Stimulated activated naive CD8-positive, alpha-beta T cell treated with anti-CD3 and anti-CD28 coated beads, Interleukin-15, amount 100 ng/mL, for 72 hours (primary cell): Measurements from ENCODE around the gene SGCE.
"Not testable (repeated sequence)": the region's sequence is repeated elsewhere in the genome, so short reads cannot be mapped to it uniquely, and the experiment has no call there.

Source experiments
- ATAC-seq: fragments of 150-1000 bp; cut with Tn5 transposase; 2 replicates; pipeline ENCODE4 v1.10.0; 2021; ENCODE audit warnings: mild to moderate bottlenecking, moderate library complexity
- DNase-seq, 2 donors: peaks; one replicate each; pipeline ENCODE4 v3.0.0; 2021 to 2022
- H3K27ac Mint-ChIP-seq, 2 donors: one replicate each; pipeline ENCODE4 v1.8.0; 2022; ENCODE audit warnings: mild to moderate bottlenecking in 2 of 2, mixed read lengths in 2 of 2, moderate library complexity in 2 of 2
- H3K27me3 Mint-ChIP-seq: one replicate; pipeline ENCODE4 v1.8.0; 2022; ENCODE audit warnings: mixed read lengths
- H3K4me1 Mint-ChIP-seq: one replicate; pipeline ENCODE4 v1.8.0; 2022; ENCODE audit warnings: mild to moderate bottlenecking, mixed read lengths
- H3K4me3 Mint-ChIP-seq, 2 donors: one replicate each; pipeline ENCODE4 v1.8.0; 2022; ENCODE audit warnings: mild to moderate bottlenecking in 2 of 2, mixed read lengths in 2 of 2, moderate library complexity in 1 of 2
- H3K9me3 Mint-ChIP-seq, 2 donors: one replicate each; pipeline ENCODE4 v1.8.0; 2022; ENCODE audit warnings: mixed read lengths in 2 of 2

The SGCE gene, protein sequence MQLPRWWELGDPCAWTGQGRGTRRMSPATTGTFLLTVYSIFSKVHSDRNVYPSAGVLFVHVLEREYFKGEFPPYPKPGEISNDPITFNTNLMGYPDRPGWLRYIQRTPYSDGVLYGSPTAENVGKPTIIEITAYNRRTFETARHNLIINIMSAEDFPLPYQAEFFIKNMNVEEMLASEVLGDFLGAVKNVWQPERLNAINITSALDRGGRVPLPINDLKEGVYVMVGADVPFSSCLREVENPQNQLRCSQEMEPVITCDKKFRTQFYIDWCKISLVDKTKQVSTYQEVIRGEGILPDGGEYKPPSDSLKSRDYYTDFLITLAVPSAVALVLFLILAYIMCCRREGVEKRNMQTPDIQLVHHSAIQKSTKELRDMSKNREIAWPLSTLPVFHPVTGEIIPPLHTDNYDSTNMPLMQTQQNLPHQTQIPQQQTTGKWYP

DNA sequence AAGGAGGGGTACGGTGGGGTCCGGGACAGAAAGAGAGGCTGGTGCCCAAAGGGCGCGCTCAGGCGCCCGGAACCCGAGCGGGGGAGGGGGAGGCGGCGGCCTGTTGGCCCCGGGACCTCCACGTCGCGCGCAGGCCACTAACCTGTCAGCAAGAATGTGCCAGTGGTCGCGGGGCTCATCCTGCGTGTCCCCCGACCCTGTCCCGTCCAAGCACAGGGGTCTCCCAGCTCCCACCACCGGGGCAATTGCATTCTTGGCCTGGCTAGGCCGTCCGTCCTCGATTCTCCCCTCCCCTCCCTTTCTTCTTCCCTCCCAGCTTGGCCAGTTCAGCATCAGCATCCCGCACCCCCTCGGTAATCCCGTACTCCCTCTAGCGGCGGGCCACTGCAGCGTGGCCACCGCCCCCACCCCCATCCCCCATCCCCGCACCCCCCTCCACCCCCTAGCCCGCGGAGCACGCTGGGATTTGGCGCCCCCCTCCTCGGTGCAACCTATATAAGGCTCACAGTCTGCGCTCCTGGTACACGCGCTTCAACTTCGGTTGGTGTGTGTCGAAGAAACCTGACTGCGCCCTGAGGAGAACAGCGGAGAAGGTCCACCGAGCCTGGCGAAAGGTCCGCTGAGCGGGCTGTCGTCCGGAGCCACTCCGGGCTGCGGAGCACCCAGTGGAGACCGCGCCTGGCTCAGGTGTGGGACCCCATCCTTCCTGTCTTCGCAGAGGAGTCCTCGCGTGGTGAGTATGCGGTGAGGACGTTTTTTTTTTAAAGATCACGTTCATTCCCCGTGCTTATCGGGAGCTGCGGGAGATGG lies at the start of gene SGCE:
SGCE (minus strand) TSS at position 286 of the 810 bp plus-strand sequence; CDS start at position 251, 35 bp downstream.
- H3K27me3 Mint-ChIP-seq, result peaks cover 41% of the 10 kb centered on the region
- no peak within 1 kb of the TSS for H3K27ac Mint-ChIP-seq
- peak within 1 kb of the TSS; percentile 87 for H3K4me3 Mint-ChIP-seq
- H3K9me3 Mint-ChIP-seq, result no peaks in the 10 kb centered on the region
- ATAC-seq, result no peak
- H3K4me1 Mint-ChIP-seq, result peaks cover 25% of the 10 kb centered on the region
- DNase-seq, result peak; percentile 32 to 50

DNA sequence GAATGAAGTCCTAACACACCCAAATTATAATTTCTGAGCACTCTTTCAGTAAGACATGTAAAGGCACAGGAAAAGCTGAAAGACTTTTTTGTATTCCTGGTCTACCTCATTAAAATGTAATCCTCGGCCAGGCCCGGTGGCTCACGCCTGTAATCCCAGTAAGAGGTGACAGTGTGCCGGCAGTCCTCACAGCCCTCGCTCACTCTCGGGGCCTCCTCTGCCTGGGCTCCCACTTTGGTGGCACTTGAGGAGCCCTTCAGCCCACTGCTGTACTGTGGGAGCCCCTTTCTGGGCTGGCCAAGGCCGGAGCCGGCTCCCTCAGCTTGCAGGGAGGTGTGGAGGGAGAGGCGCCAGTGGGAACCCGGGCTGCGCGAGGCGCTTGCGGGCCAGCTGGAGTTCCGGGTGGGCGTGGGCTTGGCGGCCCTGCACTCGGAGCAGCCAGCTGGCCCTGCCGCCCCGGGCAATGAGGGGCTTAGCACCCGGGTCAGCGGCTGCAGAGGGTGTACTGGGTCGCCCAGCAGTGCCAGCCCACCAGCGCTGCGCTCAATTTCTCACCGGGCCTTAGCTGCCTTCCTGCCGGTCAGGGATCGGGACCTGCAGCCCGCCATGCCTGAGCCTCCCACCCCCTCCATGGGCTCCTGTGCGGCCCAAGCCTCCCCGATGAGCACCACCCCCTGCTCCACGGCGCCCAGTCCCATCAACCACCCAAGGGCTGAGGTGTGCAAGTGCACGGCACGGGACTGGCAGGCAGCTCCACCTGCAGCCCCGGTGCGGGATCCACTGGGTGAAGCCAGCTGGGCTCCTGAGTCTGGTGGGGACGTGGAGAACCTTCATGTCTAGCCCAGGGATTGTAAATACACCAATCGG lies 49.5 kb upstream of the SGCE start:
- H3K4me3 Mint-ChIP-seq, ATAC-seq, H3K27ac Mint-ChIP-seq, H3K9me3 Mint-ChIP-seq, DNase-seq, H3K4me1 Mint-ChIP-seq: not testable (repeated sequence)
- H3K27me3 Mint-ChIP-seq, result peaks cover 11% of the 10 kb centered on the region

DNA sequence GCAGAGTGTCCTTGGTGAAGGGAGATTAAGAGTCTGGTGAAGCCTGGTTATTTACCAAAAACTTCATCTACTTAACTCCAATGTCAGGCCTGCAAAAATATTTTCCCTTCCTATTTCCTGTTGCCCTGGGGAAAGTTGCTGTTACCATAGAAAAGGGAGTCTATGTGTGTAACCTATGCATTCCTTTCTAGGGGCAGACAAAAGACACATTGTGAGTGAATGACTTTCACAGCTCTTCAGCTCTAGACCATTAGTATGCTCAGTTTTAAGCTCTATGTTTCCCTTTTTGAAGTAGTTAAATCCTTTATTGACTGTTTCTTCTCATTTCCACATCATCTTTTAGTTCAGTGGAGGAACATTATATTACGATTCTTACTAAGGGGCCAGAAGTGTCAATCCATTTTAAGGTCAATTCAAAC lies 45.6 kb upstream of the SGCE start:
- Mint-ChIP-seq H3K4me1 (no peaks in the 10 kb centered on the region), H3K27me3 (peaks cover 11% of the 10 kb centered on the region), H3K27ac (no peak overlapping the region), H3K9me3 (no peaks in the 10 kb centered on the region), H3K4me3 (no peak overlapping the region)
- DNase-seq (no peak), ATAC-seq (no peak)

DNA sequence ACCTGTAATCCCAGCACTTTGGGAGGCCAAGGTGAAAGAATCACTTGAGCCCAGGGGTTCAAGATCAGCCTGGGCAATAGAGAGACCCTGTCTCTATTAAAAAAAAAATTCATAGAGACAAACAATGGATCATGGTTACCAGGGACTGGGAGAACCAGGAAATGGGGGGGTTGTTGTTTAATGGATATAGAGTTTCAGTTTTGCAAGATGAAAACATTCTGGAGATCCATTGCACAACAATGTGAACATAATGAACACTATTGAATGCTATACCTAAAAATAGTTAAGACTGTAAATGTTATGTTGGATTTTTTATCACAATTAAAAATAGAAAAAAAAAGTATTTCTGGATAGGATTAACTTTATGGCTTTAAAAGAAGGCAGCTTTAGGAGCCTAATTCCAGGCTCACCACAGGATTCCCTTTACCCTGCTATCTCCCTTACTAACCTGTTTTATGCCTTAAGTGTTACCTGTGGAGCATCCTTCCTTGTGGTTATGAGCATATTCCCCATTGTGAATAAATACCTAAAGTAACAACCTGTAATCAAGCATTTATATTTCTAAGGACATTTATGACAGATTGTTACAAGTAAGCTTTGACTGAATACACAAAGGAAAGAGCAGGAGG lies 45.1 kb upstream of the SGCE start:
- ATAC-seq (no peak), DNase-seq (no peak)
- no peak overlapping the region for H3K27ac Mint-ChIP-seq
- H3K4me1 Mint-ChIP-seq, result no peaks in the 10 kb centered on the region
- peaks cover 11% of the 10 kb centered on the region for H3K27me3 Mint-ChIP-seq
- H3K4me3 Mint-ChIP-seq, result no peak overlapping the region
- no peaks in the 10 kb centered on the region for H3K9me3 Mint-ChIP-seq

DNA sequence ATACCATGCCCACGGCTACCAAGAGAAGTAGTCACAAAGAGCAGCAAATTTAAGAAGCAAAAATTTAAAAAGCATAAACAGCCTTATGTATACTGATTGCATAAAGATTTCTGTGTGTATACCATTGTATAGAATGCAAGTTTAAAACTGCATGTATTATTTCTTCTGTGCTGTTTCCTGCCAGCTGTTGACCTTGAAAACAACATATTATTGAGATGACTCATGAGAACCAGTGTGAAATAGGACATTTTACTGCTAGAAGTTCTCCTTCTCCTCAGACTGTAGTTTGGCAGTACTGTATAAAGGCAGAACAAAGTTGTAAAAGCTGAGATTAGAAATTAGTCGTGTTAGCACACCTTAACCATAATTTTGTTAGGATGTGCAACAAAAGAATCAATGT lies 42.3 kb upstream of the SGCE start:
- Mint-ChIP-seq H3K4me1 (no peaks in the 10 kb centered on the region), H3K4me3 (no peak overlapping the region), H3K27ac (no peak overlapping the region), H3K27me3 (peaks cover 11% of the 10 kb centered on the region), H3K9me3 (no peaks in the 10 kb centered on the region)
- ATAC-seq (no peak), DNase-seq (no peak)

DNA sequence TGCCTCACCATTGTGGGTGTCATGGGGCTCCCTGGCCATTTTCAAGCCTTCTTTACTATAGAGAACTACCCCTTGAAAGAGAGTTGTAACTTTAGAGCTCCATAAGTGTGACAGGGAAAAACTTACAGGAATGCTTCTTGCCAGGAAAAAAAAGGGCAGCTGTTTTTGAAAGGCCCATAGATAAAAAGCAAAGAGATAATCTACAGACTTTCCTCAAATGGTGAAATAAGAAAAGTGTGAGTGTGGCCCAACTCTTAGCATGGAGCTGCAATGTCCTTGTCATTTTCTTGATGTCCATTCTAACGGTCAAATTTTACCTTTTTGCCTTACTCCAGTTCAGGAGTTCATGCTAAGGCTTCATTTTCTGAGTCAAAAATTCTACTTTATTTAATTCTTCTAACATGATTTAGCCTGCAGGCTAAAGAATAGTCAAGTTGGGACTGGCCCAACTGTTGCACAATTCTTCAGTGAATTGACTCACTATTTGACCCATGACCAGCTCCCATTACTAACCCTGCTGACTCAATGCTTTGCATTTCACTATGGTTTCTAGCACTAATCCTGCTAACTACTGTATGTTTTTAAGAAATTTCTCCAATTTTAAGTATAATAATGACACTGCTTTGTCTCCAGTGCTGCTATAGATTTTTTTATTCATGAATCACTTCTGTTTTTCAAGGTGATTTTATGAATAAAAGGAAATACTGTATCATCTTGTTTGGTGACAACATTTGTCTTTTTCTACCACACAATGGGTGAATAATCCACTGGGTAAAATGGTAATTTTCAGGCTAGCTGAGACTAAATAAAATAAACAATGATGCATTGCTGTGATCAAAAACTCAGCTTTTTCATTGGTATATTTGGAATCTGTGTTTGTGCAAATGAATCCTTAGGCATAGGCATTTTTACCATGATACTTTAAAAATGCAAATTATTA lies 41.4 kb upstream of the SGCE start:
- ATAC-seq (no peak), DNase-seq (no peak)
- Mint-ChIP-seq H3K4me1 (no peaks in the 10 kb centered on the region), H3K27ac (no peak overlapping the region), H3K4me3 (no peak overlapping the region), H3K27me3 (peaks cover 1% of the 10 kb centered on the region), H3K9me3 (no peaks in the 10 kb centered on the region)

DNA sequence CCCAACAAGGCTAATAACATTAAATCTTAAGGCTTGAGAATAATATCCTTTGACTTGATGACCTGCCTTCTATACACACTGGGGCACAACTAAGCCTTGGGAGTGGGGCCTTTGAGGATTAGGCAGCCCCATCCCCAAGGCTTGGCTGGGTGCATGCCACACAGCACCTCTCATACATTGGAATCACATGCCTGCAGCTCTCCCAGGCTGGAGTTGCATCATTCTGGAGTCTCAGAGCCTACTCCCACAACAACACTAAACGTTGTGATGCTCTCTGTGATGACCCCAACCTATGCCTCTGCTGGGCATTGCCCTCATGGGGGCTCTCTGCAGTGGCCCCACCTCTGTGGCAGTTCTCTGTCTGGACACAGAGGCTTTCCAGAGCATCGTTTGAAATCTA lies 31.9 kb upstream of the SGCE start:
- Mint-ChIP-seq H3K27ac (no peak overlapping the region), H3K9me3 (no peaks in the 10 kb centered on the region), H3K4me3 (no peak overlapping the region), H3K4me1 (no peaks in the 10 kb centered on the region), H3K27me3 (peaks cover 6% of the 10 kb centered on the region)
- no peak for DNase-seq
- no peak for ATAC-seq

DNA sequence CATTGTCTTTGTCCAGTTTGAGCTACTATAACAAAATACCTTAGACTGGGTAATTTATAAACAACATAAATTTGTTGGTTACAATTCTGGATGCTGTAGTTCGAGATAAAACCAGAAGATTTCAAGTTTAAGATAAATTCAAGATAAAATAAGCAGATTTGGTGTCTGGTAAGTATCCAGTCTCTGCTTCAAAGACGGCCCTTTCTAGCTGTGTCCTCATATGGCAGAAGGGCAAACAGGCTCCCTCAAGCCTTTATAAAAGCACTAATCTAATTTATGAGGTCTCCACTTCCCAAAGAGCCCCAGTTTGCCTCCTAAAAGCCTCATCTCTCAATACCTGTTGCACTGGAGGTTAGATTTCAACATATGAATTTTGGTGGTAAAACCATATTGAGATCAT lies 31.1 kb upstream of the SGCE start:
- ATAC-seq (no peak), DNase-seq (no peak)
- Mint-ChIP-seq H3K27me3 (peaks cover 6% of the 10 kb centered on the region), H3K27ac (no peak overlapping the region), H3K9me3 (no peaks in the 10 kb centered on the region), H3K4me3 (no peak overlapping the region), H3K4me1 (no peaks in the 10 kb centered on the region)

DNA sequence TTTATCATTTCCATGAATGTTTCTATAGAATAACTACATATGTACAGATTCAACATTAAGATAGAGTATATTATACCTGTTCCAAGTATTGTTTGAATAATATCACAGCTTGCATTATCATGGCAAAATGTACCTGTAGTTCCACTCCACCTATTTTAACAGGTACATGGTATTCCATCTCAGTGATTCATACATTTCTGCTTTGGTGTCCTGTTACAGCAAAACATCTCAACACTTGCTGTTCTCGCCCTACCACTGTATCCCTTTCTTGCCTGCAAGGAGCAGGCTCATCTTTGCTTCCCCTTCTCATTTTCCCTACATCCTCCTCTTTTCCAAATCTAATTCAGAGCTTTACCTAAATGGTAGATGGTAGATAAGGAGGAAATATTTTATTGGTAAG lies 27.1 kb upstream of the SGCE start:
- Mint-ChIP-seq H3K4me1 (no peaks in the 10 kb centered on the region), H3K9me3 (no peaks in the 10 kb centered on the region), H3K4me3 (no peak overlapping the region), H3K27me3 (peaks cover 13% of the 10 kb centered on the region), H3K27ac (no peak overlapping the region)
- ATAC-seq (no peak), DNase-seq (no peak)

DNA sequence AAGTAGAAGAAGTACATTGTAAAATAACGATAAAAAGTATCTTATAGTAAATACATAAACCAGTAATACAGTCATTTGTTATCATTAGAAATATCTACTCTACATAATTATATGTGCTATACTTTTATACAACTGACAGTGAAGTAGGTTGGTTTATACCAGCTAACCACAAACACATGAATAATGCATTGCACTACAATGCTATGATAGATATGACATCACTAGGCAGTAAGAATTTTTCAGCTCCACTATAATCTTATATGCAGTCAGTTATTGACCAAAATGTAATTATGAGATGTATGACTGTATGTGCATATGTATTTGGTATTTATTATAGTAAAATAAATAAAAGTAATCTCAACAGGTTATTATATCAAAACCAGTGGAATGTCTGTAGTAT lies 23.4 kb upstream of the SGCE start:
- ATAC-seq, result no peak
- Mint-ChIP-seq H3K9me3 (no peaks in the 10 kb centered on the region), H3K27ac (no peak overlapping the region), H3K4me1 (no peaks in the 10 kb centered on the region), H3K27me3 (peaks cover 16% of the 10 kb centered on the region), H3K4me3 (no peak overlapping the region)
- DNase-seq, result no peak

DNA sequence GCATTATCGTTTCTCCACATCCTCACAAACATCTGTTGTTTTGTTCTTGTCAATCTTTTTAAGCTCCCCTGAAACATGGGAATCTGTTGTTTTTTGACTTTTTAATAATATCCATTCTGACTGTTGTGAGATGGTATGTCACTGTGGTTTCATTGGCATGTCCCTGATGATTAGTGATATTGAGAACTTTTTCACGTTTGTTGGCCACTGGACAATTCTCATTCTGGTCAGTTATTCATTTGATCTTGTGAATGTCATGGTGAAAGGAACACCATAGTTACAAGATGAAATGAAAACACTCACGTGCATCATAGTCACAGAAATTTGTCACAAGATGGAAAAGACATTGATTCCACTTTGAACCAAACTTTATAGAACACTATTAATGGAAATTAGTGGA lies 20.5 kb upstream of the SGCE start:
- no peaks in the 10 kb centered on the region for H3K9me3 Mint-ChIP-seq
- H3K27ac Mint-ChIP-seq, result no peak overlapping the region
- no peaks in the 10 kb centered on the region for H3K4me1 Mint-ChIP-seq
- no peak for ATAC-seq
- H3K27me3 Mint-ChIP-seq, result peaks cover 16% of the 10 kb centered on the region
- no peak overlapping the region for H3K4me3 Mint-ChIP-seq
- no peak for DNase-seq

DNA sequence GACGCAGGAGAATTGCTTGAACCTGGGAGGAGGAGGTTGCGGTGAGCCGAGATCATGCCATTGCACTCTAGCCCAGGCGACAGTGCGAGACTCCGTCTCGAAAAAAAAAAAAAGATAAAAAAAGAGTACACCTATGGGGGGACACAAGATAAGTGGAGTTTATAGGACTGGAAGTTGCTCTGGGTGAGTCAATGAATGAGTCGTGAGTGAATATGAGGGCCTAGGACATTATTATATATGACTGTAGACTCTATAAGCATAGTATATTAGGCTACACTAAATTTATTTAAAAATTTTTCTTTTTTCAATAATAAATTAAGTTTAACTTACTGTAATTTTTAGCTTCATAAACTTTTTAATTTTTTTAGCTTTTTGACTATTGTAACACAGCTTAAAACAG lies 19.4 kb upstream of the SGCE start:
- DNase-seq (no peak), ATAC-seq (no peak)
- Mint-ChIP-seq H3K9me3 (no peaks in the 10 kb centered on the region), H3K4me1 (no peaks in the 10 kb centered on the region), H3K4me3 (no peak overlapping the region), H3K27me3 (peaks cover 16% of the 10 kb centered on the region), H3K27ac (no peak overlapping the region)

DNA sequence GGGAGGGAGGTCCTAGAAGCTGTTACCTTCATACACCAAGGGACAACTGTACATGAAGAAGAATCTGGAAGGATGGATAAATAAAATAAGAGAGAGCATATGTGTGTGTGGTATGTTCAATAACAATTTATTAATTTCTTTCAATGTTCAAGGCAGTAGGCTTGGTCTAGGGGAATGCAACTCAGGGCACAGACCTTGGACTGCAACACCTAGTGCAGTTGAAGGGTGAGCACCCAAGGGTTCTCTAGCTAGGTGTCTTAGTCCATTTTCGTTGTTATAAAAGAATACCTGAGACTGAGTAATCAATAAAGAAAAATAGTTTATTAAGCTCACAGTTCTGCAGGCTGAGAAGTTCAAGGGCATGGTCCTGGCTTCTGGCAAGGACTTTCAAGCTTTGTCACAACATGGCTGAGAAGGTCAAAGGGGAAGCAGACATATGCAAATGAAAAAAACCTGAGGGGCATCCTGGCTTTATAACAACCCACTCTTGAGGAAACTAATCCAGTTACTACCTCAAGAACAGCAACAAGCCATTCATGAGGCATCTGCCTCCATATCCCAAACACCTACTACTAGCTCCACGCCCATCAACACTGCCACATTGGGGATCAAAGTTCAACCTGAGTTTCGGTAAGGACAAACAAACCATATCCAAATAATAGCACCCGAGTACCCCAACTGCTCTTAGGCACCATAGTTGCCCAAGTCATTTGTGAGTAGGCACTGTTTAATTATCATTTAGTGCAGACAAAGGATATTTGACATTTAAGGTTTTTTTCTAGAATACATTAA lies 15.7 kb upstream of the SGCE start:
- DNase-seq, result no peak
- no peaks in the 10 kb centered on the region for H3K9me3 Mint-ChIP-seq

More for the DNA sequence above, 15.7 kb upstream of the SGCE start:
- no peak for ATAC-seq
- no peak overlapping the region for H3K4me3 Mint-ChIP-seq
- no peak overlapping the region for H3K27ac Mint-ChIP-seq
- H3K27me3 Mint-ChIP-seq, result peaks cover 8% of the 10 kb centered on the region
- no peaks in the 10 kb centered on the region for H3K4me1 Mint-ChIP-seq
